Progenitor cell of endocrine pancreas (in vitro differentiated cells): Measurements from ENCODE around the gene ANKS6. TPM values are rescaled to one million over a fixed set of nuclear protein-coding genes. Genes with fewer than 3 reads are reported as not detected.
A peak's percentile ranks its signal among the peaks of the same experiment; 100 is the strongest.

Experiments used
- DNase-seq: peaks from one replicate; pipeline ENCODE4 v3.0.0; 2021; ENCODE audit warnings: low spot score; ENCODE audit not compliant: unreplicated experiment
- H3K27ac Mint-ChIP-seq: 2 replicates; pipeline ENCODE4 v1.8.0; 2021; ENCODE audit warnings: mild to moderate bottlenecking, moderate library complexity, mixed read lengths
- H3K27me3 Mint-ChIP-seq: 2 replicates; pipeline ENCODE4 v1.8.0; 2021; ENCODE audit warnings: mixed read lengths
- H3K36me3 Mint-ChIP-seq: 2 replicates; pipeline ENCODE4 v1.8.0; 2022; ENCODE audit warnings: mixed read lengths; ENCODE audit not compliant: insufficient read depth
- H3K4me1 Mint-ChIP-seq: 2 replicates; pipeline ENCODE4 v1.8.0; 2021; ENCODE audit warnings: low read depth, mixed read lengths
- H3K4me3 Mint-ChIP-seq: 2 replicates; pipeline ENCODE4 v1.8.0; 2021; ENCODE audit warnings: low read depth, mild to moderate bottlenecking, moderate library complexity, mixed read lengths
- H3K9me3 Mint-ChIP-seq: 2 replicates; pipeline ENCODE4 v1.8.0; 2021; ENCODE audit warnings: low read depth, mixed read lengths
- total RNA-seq: library from RNA; stranded (reverse); gene quantifications from 2 replicates; pipeline ENCODE4 v1.2.1, GENCODE V29; 2021
- TF ChIP-seq, protein P1 (sequence below): fragments of 200-600 bp; sonication (generic); IDR thresholded peaks from one replicate; pipeline ENCODE4 v1.5.0; 2021; ENCODE audit warnings: antibody characterized with exemption, mild to moderate bottlenecking; ENCODE audit not compliant: unreplicated experiment

ANKS6 gene
- total RNA-seq, 1 donor from 2014 or later: 39.7 TPM

- TF ChIP-seq, protein P1, sequence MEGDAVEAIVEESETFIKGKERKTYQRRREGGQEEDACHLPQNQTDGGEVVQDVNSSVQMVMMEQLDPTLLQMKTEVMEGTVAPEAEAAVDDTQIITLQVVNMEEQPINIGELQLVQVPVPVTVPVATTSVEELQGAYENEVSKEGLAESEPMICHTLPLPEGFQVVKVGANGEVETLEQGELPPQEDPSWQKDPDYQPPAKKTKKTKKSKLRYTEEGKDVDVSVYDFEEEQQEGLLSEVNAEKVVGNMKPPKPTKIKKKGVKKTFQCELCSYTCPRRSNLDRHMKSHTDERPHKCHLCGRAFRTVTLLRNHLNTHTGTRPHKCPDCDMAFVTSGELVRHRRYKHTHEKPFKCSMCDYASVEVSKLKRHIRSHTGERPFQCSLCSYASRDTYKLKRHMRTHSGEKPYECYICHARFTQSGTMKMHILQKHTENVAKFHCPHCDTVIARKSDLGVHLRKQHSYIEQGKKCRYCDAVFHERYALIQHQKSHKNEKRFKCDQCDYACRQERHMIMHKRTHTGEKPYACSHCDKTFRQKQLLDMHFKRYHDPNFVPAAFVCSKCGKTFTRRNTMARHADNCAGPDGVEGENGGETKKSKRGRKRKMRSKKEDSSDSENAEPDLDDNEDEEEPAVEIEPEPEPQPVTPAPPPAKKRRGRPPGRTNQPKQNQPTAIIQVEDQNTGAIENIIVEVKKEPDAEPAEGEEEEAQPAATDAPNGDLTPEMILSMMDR: no peak
- Mint-ChIP-seq H3K4me3 (no peak overlapping the region), H3K36me3 (peaks cover 14% of the 10 kb centered on the region), H3K4me1 (peaks cover 38% of the 10 kb centered on the region), H3K9me3 (no peaks in the 10 kb centered on the region), H3K27me3 (no peaks in the 10 kb centered on the region), H3K27ac (no peak overlapping the region)
- no peak for DNase-seq
These were observed 12.7 kb downstream of the ANKS6 start for GRCh38 chr9:98783518-98784226.

GRCh38 chr9:98781588-98782383 is 14.6 kb downstream of the ANKS6 start:
- TF ChIP-seq, protein P1: no peak
- Mint-ChIP-seq H3K9me3 (no peaks in the 10 kb centered on the region), H3K4me1 (peaks cover 34% of the 10 kb centered on the region), H3K4me3 (no peak overlapping the region), H3K27me3 (no peaks in the 10 kb centered on the region), H3K27ac (peak overlapping the region; percentile 27), H3K36me3 (peaks cover 17% of the 10 kb centered on the region)
- no peak for DNase-seq

GRCh38 chr9:98780059-98780749 is 16.2 kb downstream of the ANKS6 start:
- TF ChIP-seq, protein P1: no peak
- DNase-seq: no peak
- H3K27me3 Mint-ChIP-seq: no peaks in the 10 kb centered on the region
- H3K36me3 Mint-ChIP-seq: peaks cover 18% of the 10 kb centered on the region
- no peaks in the 10 kb centered on the region for H3K9me3 Mint-ChIP-seq
- H3K4me3 Mint-ChIP-seq: no peak overlapping the region
- no peak overlapping the region for H3K27ac Mint-ChIP-seq
- H3K4me1 Mint-ChIP-seq: peaks cover 28% of the 10 kb centered on the region

DNA sequence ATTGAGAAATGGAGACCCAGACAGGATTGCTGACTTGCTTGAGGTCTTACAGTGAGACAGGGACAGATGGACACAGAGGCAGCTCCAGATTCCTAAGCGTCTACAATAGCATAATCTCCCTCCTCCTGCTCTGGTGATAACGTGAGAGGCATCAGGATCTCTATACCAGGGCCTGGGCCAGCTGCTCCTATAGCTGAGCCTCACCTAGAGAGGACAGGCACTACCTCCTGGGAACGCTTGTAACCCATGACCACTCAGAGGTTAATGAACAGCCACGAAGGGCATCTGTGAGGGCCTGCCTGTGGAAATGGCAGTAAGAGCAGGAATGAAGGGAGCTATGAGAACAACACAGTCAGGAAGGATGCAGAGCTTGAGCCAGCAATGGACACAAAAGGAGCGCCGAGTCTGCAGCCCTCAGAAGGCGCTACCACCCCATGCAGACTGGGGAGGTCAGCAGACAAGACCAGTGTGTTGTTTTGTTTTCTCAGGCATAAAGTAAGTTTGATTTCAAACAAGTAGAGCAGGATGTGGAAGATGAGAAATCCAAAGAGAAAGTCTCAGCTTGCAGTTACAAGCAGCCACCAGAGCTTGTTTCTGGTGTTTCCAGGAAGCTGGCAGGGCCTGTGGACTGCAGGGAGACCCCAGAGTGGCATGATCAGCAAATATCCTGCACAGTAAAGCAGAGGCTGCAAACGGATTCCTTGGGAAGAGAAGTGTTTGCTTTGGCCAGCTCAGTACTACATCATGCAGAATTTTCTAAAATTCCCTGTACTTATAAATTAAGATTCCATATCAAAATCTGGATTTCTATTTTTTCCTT is 17.4 kb downstream of the ANKS6 start:
- no peak for DNase-seq

More for the DNA sequence above, 17.4 kb downstream of the ANKS6 start:
- Mint-ChIP-seq H3K4me3 (no peak overlapping the region), H3K27ac (peak overlapping the region; percentile 86), H3K27me3 (no peaks in the 10 kb centered on the region), H3K9me3 (no peaks in the 10 kb centered on the region), H3K4me1 (peaks cover 28% of the 10 kb centered on the region), H3K36me3 (peaks cover 15% of the 10 kb centered on the region)
- TF ChIP-seq, protein P1: peak; percentile 7
